GM21576 (cell line): ENCODE measurements around the gene FAM193A.

Experiments
- ATAC-seq: cut with Tn5 transposase; IDR thresholded peaks from one replicate; pipeline ENCODE4 v1.9.1; 2021; ENCODE audit warnings: mild to moderate bottlenecking, moderate library complexity; ENCODE audit not compliant: unreplicated experiment

Gene FAM193A

DNA sequence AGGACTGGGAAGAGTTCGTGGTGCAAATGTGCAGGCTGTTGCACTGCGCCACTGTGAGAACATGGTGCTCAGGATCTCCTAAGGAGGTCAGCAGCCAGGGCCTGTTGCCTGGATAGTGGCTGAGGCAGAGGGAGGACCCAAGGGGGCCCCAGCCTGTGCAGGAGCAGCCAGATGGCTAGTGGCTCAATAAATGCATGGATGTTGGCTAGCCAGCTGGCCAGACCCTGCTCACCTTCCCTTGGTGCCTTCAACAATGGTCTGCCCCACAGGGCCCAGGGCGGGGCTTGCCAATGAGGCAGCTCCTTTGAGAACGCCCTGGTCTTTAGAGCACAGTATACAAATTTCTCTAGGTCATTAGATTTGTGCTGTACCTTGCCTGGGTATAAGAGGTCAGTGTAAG lies 152.2 kb downstream of the FAM193A start:
- ATAC-seq = no peak

DNA sequence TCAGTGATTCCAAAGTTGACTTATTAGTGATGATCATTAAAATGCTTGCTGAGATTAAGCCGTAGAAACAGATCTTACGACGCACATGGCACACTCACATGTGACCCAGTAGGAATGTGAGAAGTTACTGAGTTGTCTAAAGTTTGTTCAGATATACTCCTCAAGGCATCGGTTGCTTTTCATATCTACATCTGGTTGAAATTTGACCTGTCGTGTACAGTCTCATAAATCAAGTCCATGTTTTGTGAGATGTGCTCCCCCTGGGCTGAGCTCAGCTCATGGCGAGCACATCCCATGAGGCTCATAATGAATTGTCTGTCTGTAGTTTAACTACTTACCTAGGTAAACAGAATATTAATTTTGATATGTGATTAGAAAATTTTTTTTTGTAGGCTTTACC lies 152.7 kb downstream of the FAM193A start:
- ATAC-seq = no peak

DNA sequence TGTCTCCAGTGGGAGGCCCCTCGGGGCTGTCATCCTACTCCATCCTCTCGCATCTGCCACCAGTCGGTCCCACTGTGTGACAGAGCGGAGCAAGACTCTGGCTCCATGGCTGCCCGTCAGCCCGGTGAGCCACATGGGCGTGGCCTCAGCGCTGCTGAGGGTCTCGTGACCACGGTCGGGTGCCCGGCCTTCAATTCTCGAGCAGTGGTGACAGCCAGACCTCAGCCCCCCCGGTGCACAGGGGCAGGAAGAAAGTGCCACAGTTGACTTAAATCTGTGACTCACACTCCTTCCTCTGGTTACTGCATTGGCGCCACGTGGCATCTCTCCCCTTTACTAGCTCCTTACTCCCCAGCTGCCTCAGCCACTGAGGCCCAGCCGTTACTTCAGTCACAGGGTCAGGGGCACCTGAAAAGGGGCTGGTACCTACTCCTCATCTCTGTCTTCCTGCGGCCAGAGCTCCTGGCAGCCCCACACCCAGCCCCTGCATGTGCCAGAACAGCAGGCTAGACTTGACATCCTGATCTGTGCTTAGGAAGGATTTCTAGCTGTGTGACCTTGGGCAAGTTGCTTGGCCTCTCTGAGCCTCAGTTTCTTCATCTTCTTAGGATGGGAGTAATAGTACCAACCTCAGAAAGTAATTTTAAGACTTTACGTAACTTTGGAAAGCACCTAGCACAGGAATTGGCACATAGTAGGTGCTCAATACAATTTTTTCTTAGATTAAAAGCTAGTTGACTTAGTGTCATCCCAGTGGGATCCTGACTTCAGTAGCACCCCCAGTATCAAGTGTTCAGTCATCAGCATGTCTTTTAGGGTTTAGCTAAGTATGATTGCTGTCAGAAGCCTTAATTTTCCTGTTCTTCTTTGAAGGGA lies 153.6 kb downstream of the FAM193A start:
- ATAC-seq = peak; percentile 54

DNA sequence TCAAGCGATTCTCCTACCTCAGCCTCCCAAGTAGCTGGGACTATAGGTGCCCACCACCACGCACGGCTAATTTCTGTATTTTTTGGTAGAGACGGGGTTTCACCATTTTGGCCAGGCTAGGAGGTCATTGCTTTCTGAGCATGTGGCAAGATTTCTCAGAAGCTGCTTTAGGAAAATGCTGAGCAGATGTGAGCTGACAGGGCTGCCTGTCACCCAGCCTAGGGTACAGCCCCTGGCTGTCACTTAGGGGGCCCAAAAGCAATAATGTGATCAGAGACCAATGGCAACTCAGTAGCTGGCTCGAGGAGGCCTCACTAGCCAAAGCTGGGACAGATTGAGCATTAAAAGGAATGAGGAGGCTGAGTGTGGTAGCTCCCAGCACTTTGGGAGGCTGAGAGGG lies 154.9 kb downstream of the FAM193A start:
- ATAC-seq = no peak

DNA sequence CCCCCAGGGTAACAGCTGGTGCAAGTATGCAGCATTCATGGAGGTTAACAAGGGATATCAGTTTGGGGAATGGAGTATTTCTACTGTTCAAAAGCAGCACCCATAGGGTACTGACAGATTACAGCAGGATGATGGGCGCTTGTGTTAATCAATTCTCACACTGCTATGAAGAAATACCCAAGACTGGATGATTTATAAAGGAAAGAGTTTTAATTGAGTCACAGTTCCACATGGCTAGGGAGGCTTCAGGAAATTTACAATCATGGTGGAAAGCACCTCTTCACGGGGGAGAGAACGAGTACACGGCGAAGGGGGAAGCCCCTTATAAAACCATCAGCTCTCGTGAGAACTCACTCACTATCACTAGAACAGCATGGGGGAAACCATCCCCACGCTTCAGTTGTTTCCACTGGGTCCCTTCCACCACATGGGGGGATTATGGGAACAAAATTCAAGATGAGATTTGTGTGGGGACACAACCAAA lies 155.5 kb downstream of the FAM193A start:
- ATAC-seq = no peak

DNA sequence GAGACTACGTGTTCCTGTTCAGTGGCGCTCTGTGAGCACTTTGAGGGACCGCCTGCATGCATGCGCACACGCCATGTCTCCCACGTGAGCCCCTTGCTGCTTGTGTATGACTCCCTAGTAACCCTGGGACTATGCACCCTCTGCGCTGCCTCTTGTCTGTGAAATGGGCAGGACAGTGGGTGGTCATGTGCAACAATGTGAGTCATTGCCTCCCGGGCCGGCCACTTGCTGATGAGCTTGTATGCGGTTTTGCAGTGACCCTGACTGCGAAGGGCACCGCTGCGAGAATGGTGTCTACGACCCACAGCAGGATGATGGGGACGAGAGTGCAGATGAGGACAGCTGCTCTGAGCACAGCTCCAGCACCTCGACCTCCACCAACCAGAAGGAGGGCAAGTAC lies 158.2 kb downstream of the FAM193A start:
- ATAC-seq = no peak

DNA sequence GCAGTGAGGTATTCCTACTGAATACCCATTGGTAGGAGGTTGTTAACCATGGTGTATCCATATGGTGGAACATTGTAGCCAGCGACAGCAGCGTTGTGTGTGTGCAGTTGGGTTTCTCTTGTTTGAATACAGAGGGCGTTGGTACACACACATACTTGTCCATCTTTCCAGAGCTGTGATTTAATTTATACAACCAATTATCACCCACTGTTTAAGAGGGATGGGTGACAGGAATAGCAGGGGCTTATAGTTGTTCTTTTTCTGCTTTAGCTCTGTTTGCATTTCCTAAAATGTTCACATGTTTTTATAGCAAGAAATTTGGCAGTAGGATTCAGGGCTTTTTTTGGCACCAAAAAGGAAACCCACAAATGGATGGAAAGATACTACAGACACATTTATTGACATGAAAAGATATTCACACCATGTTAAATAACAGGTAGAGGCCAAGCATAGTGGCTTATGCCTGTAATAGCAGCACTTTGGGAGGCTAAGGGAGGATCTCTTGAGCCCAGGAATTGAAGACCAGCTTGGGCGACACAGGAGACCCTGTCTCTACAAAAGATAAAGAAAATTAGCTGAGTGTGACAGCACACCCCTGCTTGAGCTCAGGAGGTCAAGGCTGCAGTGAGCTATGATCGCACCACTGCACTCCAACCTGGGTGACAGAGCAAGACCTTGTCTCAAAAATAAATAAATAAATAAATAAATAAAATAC lies 159.1 kb downstream of the FAM193A start:
- ATAC-seq = no peak

DNA sequence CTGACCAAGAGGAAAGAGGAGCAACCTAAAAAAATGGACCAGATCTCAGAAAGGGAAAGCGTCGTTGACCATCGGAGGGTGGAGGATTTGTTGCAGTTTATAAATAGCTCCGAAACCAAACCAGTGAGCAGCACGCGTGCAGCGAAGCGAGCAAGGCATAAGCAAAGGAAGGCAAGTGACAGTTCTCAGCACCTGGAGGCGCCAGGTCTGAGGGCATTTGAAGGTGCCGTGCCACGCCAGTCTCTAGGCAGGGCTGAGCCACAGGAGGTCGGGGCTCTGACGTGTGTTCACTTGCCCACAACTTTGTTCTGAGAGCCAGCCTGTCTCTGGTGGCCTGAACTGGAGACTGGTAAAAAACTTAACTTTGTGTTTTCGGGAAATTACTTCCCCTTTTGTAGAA lies 160.0 kb downstream of the FAM193A start:
- peak; percentile 91 for ATAC-seq

DNA sequence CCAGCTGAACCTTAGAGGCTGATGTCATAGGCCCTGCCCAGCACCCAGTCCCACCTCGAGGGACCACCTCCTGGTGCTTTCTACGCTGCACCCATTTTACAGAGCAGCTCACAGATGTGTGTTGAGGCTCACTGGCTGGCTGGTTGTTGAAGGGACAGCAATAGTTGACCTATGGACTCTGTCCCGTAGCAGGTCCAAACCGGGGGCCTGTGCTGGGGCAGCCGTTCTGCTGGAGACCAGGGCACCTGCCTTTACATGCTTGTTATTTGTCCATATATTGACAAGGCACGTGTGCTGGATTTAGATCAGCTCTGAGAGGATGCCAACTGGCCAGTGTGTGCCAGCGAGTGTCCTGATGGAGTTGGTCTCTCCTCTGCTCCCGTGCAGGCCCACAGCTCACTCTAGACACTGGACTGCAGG lies 161.6 kb downstream of the FAM193A start:
- no peak for ATAC-seq

DNA sequence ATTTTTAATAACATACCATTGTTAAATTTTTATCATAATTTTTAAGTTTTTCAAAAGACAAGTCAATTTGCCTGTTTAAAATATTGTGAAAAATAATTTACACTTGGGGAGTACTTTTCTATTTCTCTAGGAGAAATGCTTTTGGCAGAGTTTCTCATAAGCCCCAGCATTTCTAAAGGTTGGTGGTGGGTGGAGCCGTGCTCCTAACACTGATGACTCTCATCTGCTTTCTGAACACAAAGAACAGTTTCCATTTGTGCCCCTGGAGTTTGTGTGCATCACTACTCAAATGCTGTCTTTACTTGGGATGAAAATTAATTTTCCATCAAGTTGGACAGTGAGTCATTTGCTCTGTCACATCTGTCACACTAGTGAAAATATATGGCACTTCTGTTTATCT lies 162.1 kb downstream of the FAM193A start:
- ATAC-seq = no peak

DNA sequence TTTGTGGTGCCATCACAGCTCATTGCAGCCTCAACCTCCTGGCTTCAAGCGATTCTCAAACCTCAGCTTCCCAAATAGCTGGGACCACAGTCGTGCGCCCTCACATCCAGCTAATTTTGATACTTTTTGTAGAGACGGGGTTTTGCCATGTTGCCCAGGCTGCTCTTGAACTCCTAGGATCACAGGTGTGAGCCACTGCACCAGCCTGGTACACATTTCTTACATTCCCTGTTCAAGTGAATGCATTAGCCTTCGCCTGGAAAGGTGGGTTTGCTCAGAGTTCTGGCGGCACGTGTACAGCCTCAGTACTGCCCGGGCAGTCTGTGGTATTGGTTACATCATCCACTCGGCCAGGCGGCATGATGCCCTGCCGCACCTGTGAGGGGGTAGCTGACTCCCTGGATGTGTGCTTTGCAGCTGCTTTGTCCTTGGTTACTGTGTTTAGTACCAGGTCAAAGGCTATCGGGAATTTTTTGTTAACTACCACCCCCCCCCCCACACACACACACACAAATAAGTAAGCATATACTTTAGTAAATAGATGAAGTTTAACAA lies 162.6 kb downstream of the FAM193A start:
- ATAC-seq = no peak

DNA sequence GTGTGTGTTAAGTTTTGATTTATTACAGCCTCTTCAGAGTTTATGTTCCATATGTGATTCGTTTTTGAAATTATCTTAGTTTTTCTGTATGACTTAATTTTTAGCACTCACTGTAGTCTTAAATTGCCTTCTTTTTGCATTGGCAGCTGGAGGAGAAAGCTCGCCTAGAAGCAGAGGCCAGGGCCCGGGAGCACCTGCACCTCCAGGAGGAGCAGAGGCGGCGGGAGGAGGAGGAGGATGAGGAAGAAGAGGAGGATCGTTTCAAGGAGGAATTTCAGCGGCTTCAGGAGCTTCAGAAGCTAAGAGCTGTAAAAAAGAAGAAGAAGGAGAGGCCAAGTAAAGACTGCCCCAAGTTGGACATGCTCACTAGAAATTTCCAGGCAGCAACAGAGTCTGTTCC lies 163.1 kb downstream of the FAM193A start:
- ATAC-seq = no peak

DNA sequence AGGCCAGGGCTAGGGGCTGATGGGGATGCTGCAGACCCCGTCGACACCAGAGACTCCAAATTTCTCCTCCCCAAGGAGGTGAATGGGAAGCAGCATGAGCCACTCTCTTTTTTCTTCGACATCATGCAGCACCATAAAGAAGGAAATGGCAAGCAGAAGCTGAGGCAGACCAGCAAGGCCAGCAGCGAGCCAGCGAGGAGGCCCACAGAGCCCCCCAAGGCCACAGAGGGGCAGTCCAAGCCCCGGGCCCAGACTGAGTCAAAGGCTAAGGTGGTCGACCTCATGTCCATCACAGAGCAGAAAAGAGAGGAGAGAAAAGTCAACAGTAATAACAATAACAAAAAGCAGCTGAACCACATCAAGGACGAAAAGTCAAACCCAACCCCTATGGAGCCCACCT lies 163.6 kb downstream of the FAM193A start:
- ATAC-seq = no peak

DNA sequence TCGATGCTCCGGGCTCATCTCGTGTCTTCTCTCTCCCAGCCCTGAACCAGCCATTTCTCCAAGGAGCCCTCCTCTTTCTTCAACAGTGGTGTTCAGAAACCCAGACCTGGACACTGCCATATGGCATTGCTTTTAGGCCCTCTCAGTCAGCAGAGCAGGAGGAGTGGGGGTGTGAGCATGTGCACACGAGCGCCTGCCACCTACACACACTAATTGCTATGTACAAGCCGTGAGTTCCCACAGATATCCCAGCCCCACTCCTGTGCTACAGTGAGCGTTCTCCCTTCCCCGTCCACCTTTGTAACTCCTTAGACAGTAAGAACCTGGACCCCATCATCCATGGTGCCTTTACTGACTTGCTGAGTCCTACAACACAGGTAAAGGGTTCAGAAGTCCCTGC lies 165.9 kb downstream of the FAM193A start:
- no peak for ATAC-seq

DNA sequence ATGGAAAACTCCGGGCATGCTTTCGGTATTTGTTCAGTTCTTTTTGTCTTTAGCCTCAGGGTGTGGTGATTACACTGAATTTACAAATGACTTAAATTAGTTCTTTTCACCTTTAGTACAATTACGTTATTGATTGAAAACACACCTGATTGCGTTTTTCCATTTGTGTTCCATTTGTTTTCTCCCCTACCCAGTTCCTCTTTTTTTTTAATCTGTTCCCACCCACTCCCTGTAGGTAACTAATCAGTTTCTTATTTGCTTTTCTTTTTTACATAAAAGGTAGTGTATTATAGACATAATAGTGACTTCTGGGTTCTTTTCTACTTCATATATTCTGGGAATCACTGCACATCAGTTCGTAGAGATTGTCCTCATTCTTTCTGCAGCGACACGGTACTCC lies 166.3 kb downstream of the FAM193A start:
- ATAC-seq = no peak

DNA sequence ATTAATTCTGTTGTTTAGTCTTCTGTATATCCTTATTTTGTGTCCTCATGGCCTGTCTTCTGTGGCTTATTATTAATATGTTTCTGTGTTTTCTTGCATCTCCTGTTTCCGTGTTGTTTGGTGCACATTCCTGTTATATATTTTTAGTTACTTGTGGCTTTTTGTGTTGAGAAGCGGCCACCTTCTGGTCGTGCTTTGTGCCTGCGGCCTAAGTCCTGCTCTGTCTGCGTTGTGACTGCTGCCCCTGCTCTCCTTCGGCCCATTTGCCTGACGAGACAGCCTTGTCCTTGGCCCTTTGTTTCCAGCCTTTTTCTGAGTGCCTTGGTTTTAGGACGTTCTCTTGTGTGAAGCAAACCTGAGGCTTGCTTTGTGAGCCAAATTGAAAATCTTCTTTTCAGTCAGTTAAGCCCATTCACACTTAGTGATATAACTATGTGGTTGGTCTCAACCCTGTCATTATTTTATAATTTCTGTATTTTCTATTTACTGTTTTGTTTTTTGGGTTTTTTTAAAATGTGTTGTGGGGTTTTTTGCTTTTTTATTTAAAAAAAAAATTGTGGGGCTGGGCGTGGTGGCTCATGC lies 175.9 kb downstream of the FAM193A start:
- ATAC-seq = no peak

DNA sequence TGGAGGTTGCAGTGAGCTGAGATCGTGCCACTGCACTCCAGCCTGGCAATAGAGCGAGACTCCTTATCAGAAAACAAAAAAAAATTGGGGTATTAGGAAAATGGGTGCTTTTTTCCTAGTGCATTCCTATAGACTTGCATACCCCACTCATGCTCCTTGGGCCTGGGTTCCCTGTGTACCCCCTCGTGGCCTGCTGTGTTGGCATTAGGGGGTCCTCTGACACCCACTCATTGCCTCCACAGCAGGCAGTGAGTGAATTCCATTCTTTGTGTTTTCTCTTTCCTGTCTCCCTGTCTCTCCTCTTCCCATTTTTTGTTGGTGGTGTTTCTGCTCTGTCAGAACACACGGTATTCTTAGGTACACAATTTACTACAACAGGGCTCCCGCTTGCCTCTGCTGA lies 176.9 kb downstream of the FAM193A start:
- ATAC-seq = no peak

DNA sequence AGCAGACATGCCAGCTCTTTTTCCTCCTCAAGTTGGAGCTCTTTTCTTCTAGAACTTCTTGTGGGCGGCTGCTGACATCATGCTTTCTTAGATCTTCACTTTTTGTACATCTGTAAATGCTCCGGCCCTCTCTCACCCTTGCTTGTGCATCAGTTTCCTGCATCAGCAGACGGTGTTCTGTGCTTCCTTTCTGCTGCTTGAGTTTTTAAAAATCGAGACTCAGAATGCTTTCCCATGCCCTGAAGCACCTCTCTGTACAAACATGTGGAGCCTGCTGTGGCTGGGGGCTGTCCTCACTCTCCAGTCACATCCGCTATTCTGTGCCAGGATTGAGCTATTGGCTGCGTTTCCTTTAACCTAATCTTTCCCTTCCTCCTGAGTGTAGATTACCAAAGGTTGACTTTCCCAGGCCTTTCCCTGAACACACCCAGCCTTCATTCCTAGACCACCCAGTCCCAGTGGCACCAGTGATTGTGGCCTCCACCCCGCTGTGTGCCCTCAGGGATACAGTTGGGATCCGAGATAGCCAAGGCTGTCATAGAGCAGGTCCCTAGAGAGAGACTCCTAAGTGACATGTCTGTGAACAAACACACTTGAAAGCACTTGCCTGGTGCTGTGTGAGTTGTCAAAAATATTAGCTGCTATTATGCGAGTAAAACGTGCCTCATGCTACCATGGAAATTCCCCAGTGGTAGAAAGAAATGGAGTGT lies 177.8 kb downstream of the FAM193A start:
- ATAC-seq = no peak

DNA sequence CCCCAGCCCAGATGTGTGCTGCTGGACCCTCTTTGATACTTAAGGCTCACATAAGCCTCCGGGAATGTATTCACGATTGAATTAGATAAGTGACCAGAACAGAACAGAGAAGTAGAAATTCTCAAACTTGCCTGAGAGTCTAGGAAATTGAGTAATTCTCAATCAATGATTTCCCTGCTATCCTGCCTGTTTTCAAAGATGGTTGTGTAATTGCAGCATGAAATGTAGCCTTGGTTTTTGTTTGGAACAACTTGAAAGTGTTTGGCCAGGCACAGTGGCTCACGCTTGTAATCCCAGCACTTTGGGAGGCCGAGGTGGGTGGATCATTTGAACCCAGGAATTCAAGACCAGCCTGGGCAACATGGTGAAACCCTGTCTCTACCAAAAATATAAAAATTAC lies 178.5 kb downstream of the FAM193A start:
- ATAC-seq = no peak

DNA sequence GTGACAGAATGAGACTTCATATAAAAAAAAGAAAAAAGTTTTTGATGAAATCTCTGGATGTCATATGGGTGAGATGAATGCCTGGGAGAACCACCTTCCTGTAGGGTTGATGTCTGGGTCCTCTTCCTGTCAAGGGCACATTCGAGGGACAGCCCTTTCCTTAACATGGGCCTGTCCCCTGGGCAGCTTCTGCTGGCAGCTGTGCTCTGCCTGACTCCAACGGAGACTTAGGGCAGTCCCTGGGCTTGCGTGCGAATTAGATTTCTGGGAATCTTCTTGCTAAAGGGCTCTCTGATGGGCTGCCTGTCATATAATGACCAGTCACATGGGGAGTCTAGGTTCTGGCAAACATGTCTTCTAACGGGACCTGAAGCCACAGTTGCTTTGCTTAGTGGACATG lies 179.0 kb downstream of the FAM193A start:
- no peak for ATAC-seq

DNA sequence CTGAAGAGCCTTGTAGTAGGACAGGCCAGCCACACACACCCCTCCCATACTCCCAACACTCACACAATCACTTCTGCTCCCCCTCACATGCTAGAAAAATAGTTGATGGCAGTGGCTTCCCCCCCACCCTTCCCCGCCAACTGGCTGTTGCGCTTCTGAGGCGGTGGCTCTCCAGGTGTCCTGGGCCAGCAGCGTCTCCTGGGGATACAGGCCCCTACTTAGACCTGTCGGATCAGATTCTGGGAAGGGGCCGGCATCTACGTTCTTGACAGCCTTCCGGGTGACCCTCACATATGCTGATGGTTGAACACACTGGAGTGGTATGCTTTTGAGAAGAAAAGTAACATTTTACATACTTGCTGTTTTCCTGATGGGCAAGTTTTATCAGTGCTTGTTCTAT lies 179.8 kb downstream of the FAM193A start:
- no peak for ATAC-seq
